ENCODE data around the gene MAGI1.

GRCh38 chr3:66010348-66010738, 28.4 kb downstream of the MAGI1 start:
- no peak for TF ChIP-seq TAF1 (IDR thresholded peaks at IDR 0.05; ENCODE audit: borderline replicate concordance, low read depth, low read length)
- TF ChIP-seq POLR2AphosphoS5 (IDR thresholded peaks at IDR 0.05; ENCODE audit: low read depth, low read length) = no peak
- no peak for TF ChIP-seq POLR2A (IDR thresholded peaks at IDR 0.05; ENCODE audit: low read depth, low read length)

Data from GM12892 (cell line).